ENCODE measurements around the gene ALDH1A1.
"Not testable (repeated sequence)": the region's sequence is repeated elsewhere in the genome, so short reads cannot be mapped to it uniquely, and the experiment has no call there.

The ALDH1A1 gene

DNA sequence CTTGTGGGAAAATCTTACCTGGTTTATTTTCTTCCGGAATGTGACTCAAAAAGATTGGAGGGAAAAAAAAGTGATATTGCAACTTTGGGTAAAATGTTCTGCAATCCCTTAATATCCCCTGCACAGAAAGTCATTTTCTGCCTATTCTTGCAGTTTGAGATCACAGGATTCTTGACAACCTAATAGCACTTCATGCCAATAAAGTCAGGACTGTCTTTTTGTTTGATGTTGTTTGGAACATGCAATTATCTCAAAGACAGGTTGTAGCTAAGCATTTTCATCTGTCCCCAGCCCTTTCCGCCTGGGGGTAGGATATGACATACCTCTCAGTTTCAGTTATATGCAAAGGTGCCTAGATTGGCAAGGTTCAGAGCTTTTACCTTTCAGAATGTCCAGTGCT, 63.9 kb downstream of the ALDH1A1 start:
- no peak for DNase-seq

GRCh38 chr9:72888067-72888466, 64.8 kb downstream of the ALDH1A1 start:
- DNase-seq = no peak

GRCh38 chr9:72886386-72886785, 66.5 kb downstream of the ALDH1A1 start:
- no peak for DNase-seq

DNA sequence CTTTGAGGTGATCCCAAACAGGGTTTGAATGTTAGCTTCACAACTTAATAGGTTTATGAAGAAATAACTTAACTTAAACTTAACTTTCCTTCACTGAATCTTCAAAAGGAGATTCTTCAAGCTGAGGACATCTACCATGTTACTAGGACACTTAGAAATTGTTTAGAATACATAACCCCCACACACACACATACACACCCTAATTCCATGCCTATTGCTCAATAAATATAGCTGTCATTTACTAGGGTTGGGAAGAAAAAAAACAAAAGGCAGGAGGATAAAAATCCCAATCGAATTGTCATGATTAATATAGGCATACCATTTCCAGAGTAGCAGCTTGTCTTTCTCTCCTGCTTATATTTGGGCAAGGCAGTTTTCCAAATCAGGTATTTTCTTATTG, 68.3 kb downstream of the ALDH1A1 start:
- no peak for DNase-seq

DNA sequence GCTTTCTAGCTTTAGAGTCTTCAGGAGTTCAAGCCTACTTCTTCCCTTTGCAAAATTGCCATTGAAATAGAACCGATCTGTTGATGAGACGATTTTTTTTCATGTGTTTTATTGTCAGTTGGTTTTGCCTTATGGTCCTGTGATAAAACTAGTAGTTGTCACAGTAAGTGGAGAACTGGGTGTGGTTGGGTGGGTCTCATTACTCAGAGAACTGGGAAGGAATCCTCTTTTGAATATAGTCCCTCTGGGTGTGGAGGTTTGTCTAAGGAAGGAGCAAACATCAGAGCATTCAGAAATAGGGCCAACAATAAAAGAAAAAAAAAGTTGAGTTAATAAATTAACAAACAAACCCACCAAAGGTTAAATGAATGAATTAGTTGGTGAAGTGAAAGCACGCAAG, 69.0 kb downstream of the ALDH1A1 start:
- no peak for DNase-seq

DNA sequence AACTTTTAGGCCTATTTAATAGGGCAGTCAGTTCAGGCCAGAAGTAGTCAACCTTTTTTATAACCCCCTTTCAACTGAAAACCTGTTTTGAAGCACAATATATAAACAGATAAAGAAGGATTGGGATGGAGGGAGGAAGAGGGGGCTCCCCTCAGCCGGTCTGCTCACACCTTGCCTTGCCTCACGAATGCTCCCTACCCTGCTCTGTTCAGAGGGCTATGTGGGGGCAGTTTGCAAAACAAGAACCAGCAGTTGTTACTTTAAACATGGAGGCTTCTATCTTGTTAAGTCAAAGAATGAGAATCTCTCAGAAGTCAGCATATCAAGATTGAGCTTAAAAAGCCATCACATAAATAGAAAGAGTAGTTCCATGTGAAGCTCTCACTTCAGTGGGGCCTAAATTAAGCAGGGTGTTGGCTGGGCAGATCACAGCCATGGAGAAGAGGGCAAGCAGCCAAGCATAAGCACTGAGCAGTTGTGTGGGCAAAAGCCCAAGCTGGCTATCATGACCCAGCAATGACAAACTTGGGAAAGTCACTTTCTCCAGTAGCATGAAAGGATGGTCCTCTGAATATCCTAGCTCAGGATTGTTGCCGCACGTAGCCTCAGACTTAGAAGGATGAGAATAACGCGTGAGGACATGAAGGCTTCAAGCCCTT, 70.6 kb downstream of the ALDH1A1 start:
- no peak for DNase-seq

DNA sequence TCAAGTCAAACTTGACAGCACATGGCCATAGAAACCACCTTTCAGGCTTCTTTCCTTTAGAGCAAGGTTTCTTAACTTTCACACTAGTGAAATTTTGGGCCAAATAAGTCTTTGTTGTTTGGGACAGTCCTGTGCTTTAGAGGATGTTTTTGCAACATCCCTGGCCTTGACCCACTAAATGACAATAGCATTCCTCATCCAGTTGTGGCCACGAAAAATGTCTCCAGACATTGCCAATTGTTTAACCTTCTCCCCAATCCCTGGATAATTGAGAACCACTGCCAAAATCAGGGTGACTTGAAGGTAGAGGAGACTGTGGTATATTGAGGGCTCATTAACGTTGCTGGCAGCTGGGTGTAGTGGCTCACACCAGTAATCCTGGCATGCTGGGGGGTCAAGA, 72.0 kb downstream of the ALDH1A1 start:
- no peak for DNase-seq

GRCh38 chr9:72875221-72875620, 77.6 kb downstream of the ALDH1A1 start:
- no peak for DNase-seq

DNA sequence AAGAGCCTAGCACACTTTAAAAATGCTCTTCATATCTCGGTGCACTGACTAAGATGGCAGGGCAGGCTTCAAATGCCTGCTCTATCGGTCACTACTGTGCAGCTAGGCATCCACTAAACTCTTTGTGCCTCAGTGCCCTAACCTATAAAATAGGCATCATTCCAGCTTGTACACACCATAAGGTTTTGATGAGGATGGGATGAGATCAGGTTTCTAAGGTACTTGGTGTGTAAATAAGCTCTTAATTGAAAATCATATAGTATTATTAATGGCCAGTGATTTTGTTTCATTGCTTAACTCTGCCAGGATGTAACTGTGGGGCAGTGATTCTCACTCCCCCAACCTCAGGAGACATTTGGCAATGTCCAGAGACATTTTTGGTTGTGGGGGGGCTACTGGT, 78.5 kb downstream of the ALDH1A1 start:
- DNase-seq = no peak

DNA sequence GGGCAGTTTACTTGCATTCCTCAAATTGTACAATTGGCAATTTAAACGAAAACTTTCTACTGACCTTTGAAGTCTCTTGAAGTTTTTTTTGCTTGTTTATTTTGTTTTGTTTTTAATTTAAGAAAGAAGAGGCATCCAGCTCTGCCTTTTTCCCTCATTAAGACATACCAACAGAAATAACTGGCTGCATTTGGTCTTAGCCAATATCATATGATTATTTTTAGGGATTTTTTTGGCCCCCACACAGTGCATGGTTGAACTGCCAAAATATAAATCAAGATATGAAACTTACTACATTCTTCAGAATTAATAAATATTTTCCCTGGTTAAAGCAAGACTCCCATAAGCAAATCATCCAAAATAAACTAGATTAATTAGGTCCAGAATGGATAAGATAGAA, 79.4 kb downstream of the ALDH1A1 start:
- DNase-seq = no peak

DNA sequence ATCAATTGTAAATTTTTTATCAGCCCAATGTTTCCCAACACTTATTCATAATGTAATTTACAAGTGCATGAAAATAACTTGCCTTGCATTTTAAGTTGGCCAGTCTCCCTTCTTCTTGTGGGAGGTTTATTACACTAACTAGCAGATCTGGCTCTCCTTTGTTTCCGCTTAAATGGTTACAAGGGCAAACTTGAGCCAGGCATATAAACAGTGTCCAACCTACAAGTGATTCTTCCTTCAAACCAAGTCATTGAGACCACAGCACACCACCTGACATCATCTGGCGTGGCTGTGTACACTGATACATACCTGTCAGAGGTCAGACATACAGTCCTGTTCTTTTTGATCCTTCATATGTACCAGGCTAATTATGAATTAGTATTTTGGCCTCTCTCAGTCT, 80.1 kb downstream of the ALDH1A1 start:
- no peak for DNase-seq

GRCh38 chr9:72871685-72872084, 81.2 kb downstream of the ALDH1A1 start:
- DNase-seq = no peak

DNA sequence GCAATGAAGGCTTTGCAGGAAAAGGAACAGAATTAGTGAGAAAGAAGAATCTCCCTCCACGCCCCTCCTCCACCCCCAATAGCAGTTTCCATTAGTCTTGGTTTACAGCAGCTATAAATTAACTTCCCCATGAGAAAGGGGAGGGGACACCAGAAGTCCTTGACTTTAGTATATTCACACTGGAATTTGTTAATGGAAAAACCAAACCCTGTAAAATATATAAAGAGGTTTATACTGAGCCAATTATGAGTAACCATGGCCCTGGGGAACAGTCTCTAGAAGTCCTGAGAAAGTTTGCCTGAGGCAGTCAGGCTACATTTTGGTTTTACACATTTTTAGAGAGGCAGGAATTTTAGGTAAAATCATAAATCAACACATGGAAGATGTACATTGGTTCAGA, 88.5 kb downstream of the ALDH1A1 start:
- DNase-seq = no peak

DNA sequence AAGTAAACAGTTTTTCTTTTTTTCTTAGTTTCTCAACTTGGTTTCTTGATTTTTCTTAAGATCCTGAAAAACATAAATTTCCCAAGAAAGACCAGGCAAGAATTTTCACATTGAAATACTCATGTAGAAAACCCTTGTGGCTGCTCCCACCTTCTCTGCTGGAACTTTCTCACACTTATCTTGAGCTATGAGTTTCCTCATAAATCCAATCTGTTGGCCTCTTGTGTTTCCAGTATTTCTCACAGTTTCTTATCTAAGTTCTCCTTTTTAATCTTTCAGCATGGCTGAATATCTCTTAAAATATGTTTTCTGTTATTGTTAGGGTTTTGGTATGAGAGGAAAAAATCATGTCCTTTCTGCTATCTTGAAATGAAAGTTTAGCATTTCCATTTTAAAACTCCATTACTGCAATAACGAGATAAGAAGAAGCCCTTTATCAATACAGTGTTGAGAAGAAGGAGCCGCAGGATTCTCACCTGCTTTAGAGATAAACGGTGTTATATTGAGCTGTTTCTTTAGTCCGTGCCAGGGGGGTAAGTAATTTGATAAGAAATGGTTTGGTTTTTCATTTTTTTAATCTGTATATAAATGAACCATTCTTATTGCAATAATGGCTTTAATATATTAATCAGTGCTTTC, 89.3 kb downstream of the ALDH1A1 start:
- no peak for DNase-seq

DNA sequence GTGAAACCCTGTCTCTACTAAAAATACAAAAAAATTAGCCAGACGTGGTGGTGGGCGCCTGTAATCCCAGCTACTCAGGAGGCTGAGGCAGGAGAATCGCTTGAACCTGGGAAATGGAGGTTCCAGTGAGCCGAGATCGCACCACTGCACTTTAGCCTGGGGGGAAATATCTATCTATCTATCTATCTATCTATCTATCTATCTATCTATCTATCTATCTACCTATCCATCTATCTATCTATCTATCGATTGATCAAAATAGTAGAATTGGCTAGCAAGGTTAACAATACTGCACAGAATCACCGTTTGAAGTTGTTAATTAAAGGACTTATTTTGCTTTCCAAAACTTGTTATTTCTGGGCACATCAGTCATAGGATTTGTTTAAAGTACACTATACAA, 90.1 kb downstream of the ALDH1A1 start:
- DNase-seq = not testable (repeated sequence)

GRCh38 chr9:72858089-72858912, 94.6 kb downstream of the ALDH1A1 start:
- no peak for DNase-seq

- DNase-seq = no peak
Measured at GRCh38 chr9:72857624-72857996, 95.2 kb downstream of the ALDH1A1 start.

DNA sequence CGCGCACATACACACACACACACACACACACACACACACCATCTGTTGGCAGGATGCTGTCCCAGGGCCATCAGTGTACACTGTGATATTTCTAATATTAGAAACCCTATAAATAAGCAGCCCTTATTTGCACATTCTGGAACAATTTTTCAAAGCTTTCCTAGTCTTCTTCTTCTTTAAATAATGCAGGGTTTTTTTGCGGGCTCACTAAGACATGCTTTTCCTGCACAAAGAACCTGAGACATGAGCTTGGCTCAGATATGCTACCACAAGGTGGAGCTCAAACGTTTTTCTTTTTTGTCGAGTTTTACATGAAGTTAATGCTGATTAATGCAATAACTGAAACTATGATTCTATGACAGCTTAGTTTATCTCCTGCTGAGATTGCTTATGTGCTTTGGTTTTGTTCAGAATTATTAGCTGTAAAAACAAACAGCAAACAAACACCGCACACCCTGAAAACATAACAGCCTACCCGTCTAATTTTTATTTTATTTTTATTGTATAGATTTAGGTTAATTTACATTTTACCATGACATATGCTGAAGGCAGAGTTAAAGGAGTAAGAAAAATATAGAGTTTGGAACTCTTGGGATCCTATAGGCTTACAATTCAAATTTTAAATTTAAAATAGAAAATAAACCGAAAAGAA, 95.8 kb downstream of the ALDH1A1 start:
- DNase-seq = no peak

DNA sequence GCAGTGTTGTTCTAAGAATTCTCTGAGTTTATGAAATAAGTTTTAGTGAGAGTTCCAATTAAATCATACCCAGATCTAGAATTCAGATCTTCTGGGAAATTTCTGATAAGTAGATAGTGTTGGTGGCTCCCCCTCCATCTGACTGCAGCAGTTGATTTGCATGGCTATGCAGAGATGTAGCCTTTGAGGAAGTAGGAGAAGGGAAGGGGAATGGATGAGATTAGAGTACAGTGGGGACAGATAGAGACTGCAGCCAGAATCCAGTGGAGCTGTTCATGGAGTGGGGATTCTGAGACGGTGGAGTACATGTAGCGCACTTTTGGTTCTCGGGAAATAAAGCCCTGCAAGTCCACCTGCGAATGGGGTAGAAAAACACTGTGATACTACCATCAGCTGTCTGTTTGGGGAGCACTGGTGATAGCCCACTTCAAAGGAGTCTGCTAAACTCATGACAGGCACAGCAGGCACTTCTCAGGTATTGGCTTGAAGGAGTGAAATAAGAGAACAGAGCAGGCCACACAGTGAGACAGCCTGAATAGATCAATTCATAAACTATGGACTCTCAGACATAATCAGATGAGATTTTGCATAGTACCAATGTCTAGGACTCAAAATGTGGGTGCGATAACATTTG, 96.8 kb downstream of the ALDH1A1 start:
- no peak for DNase-seq

DNA sequence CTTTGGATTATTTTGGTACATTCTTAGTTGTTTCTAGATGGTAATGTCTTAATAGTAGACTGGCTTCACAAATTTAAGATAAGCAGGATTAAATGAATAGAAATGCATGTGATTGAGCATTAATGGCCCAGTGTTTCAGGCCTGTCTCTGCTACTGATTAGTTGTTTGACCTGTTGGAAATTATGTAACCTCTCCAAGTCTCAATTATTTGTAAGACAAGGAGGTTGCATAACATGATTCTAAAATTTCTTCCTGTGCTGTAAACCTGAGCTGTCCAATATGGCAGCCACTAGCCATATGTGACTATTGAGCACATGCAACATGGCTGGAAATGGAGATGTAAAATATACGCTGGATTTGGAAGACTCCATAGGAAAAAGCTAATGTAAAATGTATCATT, 97.5 kb downstream of the ALDH1A1 start:
- no peak for DNase-seq
